GM19463 (cell line): Measurements from ENCODE around the gene YJU2.

ENCODE experiments used
- ATAC-seq: cut with Tn5 transposase; IDR thresholded peaks from one replicate; pipeline ENCODE4 v1.9.1; 2021; ENCODE audit warnings: mild to moderate bottlenecking, moderate library complexity; ENCODE audit not compliant: unreplicated experiment

Gene YJU2

DNA sequence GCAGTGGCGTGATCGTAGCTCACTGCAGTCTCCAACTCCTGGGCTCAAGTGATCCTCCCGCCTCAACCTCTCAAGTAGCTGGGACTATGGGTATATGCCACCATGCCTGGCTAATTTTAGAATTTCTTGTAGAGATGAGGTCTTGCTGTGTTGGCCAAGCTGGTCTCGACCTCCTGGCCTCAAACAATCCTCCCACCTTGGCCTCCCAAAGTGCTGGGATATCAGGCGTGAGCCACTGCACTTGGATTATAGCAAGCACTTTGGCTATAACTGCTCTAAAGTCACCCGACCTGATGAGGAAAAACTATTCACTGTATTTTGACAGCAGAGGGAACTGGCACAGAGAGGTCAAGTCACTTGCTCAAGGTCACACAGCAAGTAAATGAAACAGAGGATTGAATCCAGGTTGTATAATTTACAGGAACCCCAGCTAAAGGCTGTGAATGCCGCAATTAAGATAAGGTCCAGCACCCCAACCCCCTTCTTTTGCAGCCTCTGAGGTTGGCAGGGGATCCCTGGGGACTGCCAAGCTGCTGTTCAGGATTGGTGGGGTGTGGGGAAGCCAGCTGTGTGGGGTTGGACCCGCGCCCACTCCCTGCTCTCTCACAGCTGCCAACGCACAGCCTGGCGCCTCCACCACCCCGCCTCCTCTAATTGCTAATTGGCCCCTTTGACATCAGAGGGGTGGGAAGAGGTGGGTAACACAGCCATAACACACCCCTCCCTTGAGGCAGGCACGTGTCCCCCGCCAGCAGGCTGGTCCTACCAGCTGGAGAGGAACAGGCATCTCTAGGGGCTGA lies 49.3 kb downstream of the YJU2 start:
- no peak for ATAC-seq

DNA sequence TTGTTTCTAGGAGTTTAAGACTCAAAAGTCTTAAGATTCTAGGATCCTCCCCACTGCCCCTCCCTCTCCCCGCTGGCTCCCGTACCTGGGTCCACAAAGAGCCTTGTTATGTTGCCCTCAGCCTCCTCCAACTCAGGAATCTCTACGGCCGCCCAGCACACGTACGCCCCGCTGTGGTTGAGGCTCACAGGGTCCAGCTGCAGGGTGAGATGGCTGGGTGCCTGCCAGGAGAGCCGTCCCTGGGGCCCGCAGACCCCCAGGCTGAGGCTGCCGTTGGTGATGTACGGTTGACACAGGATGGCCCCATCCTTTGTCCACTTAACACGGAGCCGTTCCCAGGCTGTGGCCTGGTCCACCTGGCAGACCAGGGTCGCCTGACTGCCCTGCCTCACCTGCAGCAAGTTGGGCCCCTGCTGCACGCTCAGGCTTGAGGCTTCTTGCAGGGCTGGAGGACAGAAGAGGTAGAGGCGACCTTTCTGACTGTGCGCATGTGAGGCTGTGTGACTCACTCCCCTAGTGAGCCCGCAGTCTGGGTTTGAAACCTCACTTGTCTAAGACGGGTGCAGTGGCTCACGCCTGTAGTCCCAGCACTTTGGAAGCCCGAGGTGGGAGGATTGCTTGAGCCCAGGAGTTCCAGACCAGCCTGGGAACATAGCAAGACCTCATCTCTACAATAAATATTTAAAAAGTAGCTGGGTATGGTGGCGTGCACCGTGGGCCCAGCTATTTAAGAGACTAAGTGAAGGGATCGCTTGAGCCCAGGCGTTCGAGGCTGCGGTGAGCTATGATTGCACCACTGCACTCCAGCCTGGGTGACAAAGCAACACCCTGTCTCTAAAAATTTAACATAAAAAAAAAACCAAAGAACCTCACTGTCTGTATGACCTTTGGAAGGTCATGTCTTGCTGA lies 51.3 kb downstream of the YJU2 start:
- ATAC-seq, result no peak

DNA sequence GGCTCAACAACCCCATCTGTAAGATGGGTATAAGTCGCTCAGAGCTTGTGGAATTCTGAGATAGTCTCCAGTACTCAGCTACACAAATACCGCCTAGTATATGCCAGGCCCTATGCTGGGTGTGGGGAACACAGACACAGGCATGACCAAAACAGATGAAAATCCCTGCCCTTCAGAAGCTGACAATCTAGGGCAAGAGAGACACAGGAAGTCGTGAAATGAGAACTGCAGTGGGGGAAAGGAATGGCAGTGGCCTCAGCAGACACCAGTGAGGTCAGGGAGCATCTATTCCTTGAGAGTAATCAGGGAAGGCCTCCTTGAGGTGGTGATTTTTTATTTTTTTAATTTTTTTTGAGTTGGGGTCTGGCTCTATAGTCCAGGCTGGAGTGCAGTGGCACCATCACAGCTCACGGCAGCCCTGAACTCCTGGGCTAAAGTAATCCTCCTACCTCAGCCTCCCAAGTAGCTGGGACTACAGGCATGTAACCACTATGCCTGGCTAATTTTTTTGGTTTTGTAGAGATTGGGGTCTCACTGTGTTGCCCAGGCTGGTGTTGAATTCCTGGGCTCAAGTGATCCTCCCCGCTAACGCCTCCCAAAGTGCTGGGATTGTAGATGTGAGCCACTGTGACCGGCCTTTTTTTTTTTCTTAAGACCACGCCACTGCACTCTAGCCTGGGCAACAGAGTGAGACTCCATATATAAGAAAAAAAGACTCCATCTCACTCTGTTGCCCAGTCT lies 52.1 kb downstream of the YJU2 start:
- ATAC-seq, result no peak

DNA sequence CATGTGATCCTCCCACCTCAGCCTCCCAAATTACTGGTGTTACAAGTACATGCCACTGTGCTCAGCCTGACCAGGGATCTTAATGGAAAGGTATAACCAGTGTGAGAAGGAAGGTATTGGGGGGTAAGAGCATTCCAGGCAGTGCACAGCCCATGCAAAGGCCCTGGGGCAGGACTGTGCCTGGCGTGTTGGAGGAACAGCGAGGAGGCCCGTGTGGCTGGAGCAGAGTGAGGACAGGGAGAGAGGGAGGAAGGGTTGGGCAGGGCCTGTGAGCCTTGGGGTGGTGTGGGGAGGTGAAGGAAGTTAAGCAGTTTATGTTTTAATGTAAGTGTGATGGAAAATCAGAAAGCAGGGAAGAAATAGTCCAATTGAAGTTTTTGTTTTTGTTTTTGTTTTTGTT lies 53.7 kb downstream of the YJU2 start:
- no peak for ATAC-seq

DNA sequence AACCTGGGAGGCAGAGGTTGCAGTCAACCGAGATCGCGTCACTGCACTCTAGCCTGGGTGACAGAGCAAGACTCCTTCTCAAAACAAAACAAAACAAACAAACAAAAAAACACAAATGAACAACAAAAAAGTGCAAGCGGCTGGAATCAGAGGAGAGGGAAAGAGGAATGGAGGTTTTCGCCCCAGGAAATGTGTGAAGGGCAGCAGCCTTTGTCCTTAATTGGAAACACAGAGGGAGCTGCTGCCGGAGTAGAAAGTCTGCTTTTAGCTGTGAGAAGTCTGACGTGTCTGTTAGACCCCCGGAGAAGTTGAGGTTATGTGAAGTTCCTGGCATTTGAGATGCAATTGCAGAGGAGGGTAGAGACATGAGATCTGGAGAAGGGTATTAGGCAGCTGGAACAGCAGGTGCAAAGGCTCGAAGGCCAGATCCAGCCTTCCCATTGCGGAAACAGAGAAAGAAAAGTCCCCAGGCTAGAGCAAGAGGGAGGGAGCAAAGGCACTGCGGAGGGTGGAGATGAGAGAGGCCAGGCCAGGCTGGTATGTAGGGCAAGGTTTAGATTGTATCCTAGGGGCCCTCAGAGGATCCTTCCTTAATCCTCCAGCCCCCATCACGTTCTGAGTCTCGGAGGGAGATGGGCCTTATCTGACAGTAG lies 54.8 kb downstream of the YJU2 start:
- ATAC-seq, result no peak

DNA sequence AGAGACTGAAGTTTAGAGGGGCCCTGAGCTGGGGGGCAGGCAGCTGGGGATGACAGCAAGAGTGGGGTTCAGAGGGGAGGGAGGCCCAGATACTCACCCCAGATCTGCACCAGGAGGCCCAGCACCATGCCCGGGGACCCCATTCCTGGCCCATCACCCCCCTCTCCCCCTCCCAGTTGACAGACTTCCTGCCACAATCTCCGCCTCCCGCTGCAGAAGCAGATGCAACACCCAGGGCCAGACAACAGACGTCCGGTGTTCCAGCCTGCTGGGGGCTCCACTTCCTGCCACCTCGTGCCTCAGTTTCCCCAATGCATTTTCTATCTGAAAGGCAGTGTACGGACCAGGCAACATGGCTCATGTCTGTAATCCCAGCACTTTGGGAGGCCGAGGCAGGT lies 55.4 kb downstream of the YJU2 start, which contains the start of gene TMIGD2:
TSS of gene TMIGD2 (minus strand) at position 147 of the 398 bp plus-strand sequence. CDS start at position 143, 4 bp downstream.
- ATAC-seq, result no peak

DNA sequence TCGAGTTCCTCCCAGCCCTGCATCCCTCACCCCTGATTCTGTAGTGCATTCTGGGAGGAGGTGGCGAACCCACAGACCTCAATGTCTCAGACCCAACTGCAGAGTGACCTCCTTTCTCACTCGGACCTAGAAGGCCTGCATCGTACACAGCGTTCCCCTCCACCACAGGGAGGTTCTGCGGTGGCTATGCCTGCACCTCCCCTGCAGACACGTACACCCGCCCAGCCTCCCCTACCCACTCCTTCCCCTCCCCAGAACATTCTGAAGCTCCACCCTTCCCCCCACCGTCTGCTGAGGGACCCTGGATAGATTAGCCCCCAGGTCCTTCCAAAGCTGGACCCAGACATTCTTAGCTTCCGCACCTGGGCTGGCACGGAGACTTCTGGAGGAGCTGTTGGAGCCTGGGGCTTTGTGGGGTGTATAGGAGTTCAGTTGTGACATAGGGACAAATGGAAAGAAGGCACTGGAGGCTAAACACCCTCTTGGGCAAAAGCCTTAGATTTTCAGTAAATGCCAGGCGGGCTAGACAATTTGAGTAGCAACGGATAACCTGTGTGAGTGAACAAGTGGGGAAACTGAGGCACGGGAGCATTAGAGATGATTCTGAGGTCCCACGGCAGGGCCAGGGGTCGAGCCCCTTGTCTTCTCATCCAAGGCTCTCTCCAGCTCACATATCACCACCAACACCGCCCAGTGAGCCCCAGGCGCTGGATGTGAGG lies 57.1 kb downstream of the YJU2 start:
- ATAC-seq, result no peak

DNA sequence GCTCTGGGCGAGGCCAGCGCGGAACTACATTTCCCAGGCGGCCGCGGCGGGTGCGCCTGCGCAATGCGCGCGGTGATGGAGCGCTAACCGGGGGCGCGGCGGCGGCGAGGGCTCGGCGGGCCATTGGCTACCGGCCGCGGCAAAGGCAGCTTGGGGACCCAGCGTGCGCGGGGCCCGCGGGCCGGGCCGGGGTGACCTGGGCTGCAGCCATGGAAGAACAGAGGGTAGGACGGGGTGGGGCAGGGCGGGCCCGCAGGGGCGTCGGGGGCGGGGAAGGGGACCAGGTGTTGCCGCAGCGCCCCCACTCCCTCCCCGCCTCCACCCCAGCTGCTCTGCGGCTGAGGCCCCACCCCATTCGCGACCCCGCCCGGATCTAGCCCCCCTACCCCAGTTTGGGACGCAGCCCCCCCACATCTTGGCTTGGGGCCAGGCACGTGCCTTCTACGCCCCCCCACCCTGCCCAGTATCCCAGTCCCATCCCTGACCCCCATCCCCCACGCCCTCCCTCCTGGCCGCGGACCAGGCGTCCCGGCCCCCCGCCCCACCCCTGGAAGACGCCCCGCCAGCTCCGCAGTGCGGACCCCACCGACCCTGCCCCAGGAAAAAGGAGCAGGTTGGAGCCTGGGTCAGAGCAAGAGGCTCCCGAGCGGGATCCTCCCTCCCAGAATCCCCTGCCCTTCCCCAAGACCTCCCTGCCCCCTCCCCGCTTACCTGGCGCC lies 57.8 kb downstream of the YJU2 start, which contains the start of gene FSD1:
TSS of gene FSD1 (plus strand) at position 61 of the 719 bp plus-strand sequence. CDS start at position 210, 149 bp downstream.
- no peak for ATAC-seq

DNA sequence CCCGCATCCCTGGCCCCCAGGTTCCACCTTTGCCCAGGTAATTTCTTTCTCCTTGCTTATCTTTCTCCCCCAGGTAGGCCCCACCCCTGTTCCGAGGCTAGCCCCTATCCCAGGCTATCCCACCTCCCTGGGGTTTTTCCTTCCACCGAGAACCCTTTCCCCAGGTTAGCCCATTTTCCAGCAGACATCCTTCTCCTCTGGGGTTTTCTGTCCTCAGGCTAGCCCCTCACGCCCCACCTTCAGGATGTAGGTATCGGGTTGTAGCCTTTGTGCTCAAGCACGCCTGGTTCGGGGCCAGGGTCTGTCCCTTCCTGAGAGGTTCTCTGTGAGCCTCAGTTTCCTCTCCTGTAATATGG lies 58.4 kb downstream of the YJU2 start:
- ATAC-seq, result no peak

DNA sequence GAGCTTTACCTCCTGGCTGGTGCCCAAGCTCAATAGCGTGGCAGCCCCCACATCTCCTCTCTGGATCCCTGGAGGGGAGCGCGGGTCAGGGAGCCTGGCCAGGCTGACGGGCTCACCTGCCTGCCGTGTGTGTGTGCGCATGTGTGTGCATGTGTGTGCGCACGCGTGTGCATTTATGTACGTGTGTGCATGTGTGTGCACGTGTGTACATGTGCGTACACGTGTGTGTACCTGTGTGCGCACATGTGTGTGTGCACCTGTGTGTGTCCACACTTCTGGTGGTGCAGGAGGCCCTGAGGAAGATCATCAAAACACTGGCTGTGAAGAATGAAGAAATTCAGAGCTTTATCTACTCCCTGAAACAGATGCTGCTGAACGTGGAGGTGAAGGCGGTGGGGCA lies 58.8 kb downstream of the YJU2 start:
- no peak for ATAC-seq

DNA sequence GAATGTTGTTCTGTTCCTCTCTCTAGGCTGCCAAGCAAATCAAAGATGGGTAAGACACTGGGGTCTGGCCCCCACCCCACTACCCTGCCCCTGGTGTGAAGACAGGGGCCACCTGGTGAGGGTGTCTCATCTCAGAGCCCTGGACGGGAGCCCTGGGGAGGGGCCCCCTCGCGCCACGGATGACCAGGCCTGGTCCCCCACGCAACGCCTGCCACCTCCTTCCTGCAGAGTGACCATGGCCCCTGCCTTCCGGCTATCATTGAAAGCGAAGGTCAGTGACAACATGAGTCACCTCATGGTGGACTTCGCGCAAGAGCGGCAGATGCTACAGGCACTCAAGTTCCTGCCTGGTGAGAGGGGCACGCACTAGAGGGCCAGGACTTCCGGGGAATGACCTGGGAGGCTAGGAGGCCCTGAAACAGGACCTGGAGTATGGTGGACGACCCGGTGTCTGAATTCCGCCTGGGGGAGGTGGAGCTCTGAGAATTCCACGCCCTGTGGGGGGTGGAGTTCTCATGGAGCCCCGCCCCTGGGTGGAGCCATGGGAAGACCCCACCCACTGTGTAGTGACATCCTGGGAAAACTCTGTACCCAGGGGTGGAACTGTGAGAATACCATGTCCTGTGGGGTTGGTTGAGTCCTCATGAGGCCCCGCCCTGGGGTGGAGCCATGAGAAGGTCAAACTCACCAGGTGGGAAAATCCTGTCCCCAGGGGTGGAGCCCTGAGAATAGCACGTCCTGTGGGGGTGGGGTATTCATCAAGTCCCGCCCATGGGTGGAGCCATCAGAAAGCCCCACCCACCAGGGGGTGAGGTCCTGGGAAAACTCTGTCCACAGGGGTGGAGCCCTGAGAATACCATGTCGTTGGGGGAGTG lies 63.6 kb downstream of the YJU2 start:
- no peak for ATAC-seq

DNA sequence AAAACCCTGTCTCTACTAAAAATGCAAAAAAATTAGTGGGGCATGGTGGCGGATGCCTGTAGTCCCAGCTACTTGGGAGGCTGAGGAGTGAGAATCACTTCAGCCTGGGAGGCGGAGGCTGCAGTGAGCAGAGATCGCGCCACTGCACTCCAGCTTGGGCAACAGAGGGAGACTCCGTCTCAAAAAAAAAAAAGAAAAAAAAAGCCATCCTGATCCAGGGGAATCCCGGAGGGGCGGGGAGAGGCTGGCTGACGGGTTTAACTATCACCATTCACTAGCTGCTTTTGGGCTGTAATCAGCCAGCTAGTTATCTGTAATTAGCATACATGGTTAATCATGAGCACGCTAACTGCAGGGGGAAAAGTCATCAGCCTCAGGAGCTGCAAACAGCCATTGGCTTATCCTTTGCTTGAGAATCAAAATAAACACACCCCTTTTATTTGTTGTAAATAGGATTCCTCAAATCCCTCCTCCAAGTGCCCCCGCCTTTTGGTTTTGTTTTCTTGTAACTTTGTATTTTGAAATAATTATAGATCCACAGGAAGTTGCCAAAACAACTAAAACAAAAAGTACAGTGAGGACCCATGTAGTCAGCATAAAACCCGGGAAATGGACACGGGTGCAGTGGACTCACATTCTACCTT lies 67.1 kb downstream of the YJU2 start:
- no peak for ATAC-seq

DNA sequence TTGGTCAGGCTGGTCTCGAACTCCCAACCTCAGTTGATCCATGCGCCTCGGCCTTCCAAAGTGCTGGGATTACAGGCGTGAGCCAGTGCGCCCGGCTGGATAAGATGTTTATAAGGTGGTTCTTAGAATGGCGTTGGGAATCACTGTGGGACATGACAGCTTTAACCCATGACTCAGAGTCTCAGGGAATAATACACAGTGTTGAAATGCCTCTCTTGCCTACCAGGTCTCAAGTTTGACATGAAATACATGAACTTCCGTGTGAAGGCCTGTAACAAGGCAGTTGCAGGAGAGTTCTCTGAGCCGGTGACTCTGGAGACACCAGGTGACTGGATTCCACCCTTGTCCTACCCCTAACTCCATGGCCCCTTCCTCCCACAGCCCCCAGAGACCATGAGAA lies 70.1 kb downstream of the YJU2 start:
- ATAC-seq, result no peak

DNA sequence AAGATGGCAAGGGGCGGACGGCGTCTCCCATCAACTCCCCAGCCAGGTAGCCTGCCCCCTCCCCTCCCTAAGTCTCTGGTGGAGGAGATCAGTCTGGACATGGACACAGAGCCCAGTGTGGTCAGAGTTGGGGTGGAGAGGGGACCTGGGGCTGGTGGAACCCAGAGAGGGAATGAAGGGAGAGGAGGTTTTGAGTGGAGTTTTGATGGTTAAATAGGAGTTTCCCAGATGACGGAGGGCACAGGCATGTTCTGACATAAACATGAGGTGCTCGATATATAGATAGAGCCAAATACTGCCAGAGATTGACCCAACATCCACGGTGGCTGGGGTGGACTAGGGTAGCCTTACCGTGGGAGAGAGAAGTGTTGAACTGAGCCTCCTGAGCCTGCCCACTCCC lies 71.6 kb downstream of the YJU2 start:
- ATAC-seq, result no peak
